GM19238 (cell line): ENCODE results near the gene EARS2.
"Not testable (repeated sequence)": the region's sequence is repeated elsewhere in the genome, so short reads cannot be mapped to it uniquely, and the experiment has no call there.

Source experiments
- DNase-seq: peaks from one replicate; pipeline ENCODE4 v3.0.0; 2011; ENCODE audit warnings: low spot score; ENCODE audit not compliant: insufficient read length

Gene EARS2

GRCh38 chr16:23527961-23528643 is 29.0 kb downstream of the EARS2 start:
- DNase-seq, result no peak

GRCh38 chr16:23524886-23525285 is 32.3 kb downstream of the EARS2 start:
- DNase-seq, result no peak

GRCh38 chr16:23523876-23524385 is 33.2 kb downstream of the EARS2 start:
- no peak for DNase-seq

GRCh38 chr16:23523321-23523720 is 33.8 kb downstream of the EARS2 start:
- no peak for DNase-seq

GRCh38 chr16:23521965-23522364 is 35.2 kb downstream of the EARS2 start:
- no peak for DNase-seq

- DNase-seq, result no peak
Observed at GRCh38 chr16:23521037-23521743, 36.0 kb downstream of the EARS2 start.

GRCh38 chr16:23520500-23520899 is 36.6 kb downstream of the EARS2 start:
- DNase-seq, result no peak

- DNase-seq, result no peak
Observed at GRCh38 chr16:23519282-23519681, 37.9 kb downstream of the EARS2 start.

- no peak for DNase-seq
Observed at GRCh38 chr16:23518435-23518891, 38.7 kb downstream of the EARS2 start.

GRCh38 chr16:23516366-23517137 is 40.6 kb downstream of the EARS2 start:
- DNase-seq, result no peak

GRCh38 chr16:23515881-23516280 is 41.3 kb downstream of the EARS2 start:
- DNase-seq, result no peak

- DNase-seq, result no peak
Observed at GRCh38 chr16:23514381-23515152, 42.6 kb downstream of the EARS2 start.

- no peak for DNase-seq
Observed at GRCh38 chr16:23512168-23512695, 44.9 kb downstream of the EARS2 start.

- no peak for DNase-seq
Observed at GRCh38 chr16:23511731-23512130, 45.4 kb downstream of the EARS2 start.

GRCh38 chr16:23510915-23511270 is 46.3 kb downstream of the EARS2 start:
- not testable (repeated sequence) for DNase-seq

GRCh38 chr16:23510164-23510914 is 46.8 kb downstream of the EARS2 start, which contains the start of gene GGA2:
Gene GGA2 (minus strand): TSS chr16:23510494. CDS start chr16:23510411, 83 bp downstream.
- peak; percentile 80 for DNase-seq

- DNase-seq, result no peak
Observed at GRCh38 chr16:23509782-23510163, 47.4 kb downstream of the EARS2 start.

- no peak for DNase-seq
Observed at GRCh38 chr16:23509441-23509754, 47.8 kb downstream of the EARS2 start.

GRCh38 chr16:23508589-23509440 is 48.3 kb downstream of the EARS2 start:
- no peak for DNase-seq
